Peyer's patch (tissue), 4 donors: ENCODE results near the gene MTERF1.

Source experiments
- CTCF ChIP-seq, 6 experiments: fragments of 450-650 bp in 4 of 6; fragments of 200-600 bp in 2 of 6; sonication (generic) in 1 of 6; IDR thresholded peaks; one replicate each; pipeline ENCODE4 v1.5.1; 2017 to 2019; ENCODE audit warnings: antibody characterized with exemption in 6 of 6, mild to moderate bottlenecking in 3 of 6, moderate library complexity in 1 of 6
- POLR2A ChIP-seq, 2 donors: fragments of 450-650 bp; IDR thresholded peaks; one replicate each; pipeline ENCODE4 v1.5.1; 2017; ENCODE audit warnings: antibody characterized with exemption in 2 of 2, mild to moderate bottlenecking in 2 of 2, moderate library complexity in 2 of 2

DNA sequence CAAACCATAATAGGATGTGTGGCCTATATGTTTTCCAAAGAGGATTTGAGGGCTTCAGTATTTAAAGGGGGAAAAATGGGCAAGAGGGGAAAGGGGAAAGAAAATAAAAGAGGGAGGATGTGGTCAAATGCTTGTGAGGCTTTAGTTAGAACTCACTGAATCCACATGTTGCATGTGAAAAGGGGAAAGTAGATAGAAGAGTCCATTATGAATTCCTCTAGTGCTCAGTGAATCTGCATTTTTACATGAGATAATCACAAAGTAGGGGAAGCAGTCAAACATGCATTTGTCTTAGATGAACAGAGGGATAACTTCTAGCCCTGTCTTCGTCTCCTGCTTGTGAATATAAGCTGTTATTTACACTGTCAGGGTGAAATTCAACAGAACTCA is 35.5 kb upstream of the MTERF1 start:
- TF ChIP-seq CTCF (IDR thresholded peaks at IDR 0.05) = no peak
- TF ChIP-seq POLR2A (IDR thresholded peaks at IDR 0.05) = no peak
